Measurements from ENCODE around the gene ZMPSTE24.
"Not testable (repeated sequence)": the region's sequence is repeated elsewhere in the genome, so short reads cannot be mapped to it uniquely, and the experiment has no call there.

Gene ZMPSTE24

GRCh38 chr1:40257688-40258444 lies at the start of gene ZMPSTE24:
TSS of gene ZMPSTE24 (plus strand) at chr1:40258236. CDS start at chr1:40258272, 36 bp downstream.
- peak; percentile 92 for DNase-seq (ENCODE audit: low read depth)

- no peak for DNase-seq (ENCODE audit: low read depth)
Observed at GRCh38 chr1:40210511-40211204, 47.4 kb upstream of the ZMPSTE24 start.

- DNase-seq (ENCODE audit: low read depth), result no peak
Observed at GRCh38 chr1:40218333-40218732, 39.7 kb upstream of the ZMPSTE24 start.

DNA sequence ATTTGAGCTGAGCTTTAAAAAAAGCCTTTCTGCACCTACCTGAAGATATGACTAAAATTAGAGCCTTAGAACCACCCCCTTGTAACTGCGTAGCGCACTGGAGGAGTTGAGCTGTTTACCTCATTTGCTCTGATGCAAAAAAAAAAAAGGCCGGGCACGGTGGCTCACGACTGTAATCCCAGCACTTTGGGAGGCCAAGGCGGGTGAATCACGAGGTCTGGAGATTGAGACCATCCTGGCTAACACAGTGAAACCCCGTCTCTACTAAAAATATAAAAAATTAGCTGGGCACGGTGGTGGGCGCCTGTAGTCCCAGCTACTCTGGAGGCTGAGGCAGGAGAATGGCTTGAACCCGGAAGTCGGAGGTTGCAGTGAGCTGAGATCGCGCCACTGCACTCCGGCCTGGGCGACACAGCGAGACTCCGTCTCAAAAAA lies 36.5 kb upstream of the ZMPSTE24 start:
- DNase-seq (ENCODE audit: low read depth), result not testable (repeated sequence)

DNA sequence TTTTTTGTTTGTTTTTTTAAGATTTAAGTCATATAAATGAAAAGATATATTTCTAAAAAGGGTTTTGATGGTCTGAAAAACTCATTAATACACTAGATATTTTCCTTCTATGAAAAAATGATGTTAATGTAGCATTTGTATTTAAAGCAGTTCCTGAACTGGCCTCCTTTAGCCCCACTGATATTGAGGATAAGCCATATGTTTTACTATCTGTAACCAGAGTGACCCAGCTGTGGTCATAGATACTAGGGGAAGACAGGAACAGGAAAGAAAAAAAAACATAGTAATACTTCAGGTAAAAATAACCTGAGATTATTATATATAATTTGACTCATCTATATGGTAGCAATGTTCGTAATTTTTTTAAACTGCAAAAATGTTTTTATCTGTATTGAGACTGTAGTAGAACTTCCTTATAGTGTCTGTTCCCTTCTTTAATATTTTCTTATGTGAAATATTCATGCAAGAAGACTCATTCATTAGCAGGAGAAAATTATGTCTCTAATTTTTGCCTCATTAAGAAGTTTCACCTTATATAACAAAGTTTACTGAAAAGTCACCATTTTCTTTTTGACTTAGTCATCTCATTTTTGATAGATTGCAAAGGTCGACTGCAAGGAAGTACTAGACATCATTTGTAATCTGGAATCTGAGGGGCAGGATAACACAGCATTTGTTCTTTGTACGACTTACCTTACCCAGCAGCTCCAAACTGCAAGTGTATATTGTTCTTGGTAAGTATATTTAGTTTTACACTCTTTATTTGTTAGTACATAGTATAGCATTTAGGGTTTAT lies 35.9 kb upstream of the ZMPSTE24 start:
- DNase-seq (ENCODE audit: low read depth), result no peak

DNA sequence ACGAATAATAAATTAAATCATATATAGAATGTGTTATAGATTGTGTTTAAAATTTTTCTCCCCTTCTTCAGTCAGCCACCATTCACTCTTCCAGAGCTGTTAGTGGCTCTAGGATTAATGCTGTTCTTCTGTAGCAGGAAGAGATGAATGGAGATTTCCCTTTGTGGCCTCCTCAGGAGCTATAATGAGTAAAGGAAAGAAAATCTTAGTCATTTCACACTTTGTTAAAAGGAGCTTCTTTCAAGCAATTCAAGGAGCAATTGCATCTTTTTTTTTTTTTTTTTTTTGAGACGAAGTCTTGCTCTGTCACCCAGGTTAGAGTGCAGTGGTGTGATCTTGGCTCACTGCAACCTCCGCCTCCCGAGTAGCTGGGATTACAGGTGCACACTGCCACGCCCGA lies 34.0 kb upstream of the ZMPSTE24 start:
- no peak for DNase-seq (ENCODE audit: low read depth)

DNA sequence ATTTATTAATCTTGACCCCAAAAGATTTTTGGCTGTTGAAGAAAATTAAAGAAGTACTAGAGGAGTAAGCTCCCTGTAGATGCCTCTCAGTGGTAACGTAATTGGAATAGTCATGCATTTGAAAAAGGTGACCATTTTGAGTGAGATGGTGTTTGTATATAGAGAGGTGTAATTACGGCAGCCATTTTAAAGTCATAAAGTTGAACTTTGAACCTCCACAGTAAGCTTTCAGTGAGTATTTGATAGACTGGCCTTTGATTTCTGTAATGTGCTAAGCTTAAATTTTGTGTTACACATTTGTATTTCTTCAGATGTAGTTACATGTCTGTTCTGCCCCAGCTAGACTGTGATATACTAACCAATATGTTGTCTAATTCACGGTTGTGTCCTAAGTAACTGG lies 31.8 kb upstream of the ZMPSTE24 start:
- DNase-seq (ENCODE audit: low read depth), result no peak

DNA sequence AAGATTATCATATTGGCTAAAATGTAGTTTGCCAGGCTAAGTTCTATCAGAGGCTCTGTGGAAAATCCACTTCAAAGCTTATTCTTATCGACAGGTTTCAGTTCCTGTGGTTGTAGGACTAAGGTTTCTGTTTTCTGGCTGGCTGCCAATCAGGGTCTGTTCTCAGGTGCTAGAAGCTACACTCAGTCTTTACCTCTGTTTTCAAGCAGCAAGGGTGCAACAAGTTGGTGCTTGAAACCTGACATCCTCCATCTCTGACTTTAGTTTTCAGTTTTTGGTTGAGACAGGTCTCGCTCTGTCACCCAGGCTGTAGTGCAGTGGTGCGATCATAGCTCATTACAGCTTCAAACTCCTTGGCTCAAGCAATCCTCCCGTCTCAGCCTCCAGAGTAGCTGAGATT lies 25.6 kb upstream of the ZMPSTE24 start:
- DNase-seq (ENCODE audit: low read depth), result peak; percentile 30

DNA sequence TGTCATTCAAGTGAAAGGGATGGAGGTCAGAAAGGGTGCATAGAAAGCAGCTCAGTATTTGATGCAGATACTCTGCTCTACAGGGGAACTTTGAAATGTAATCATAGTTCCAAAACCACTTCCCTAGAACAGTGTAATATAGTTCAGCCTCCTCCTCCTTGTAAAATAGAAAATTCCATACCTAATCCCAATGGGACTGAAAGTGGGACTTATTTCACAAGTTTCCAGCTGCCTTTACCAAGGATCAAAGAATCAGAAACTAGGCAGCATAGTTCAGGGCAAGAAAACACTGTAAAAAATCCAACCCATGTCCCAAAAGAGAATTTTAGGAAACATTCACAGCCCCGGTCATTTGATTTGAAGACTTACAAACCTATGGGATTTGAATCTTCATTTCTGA lies 18.4 kb upstream of the ZMPSTE24 start:
- DNase-seq (ENCODE audit: low read depth), result no peak

- DNase-seq (ENCODE audit: low read depth), result no peak
Observed at GRCh38 chr1:40240390-40240789, 17.6 kb upstream of the ZMPSTE24 start.

DNA sequence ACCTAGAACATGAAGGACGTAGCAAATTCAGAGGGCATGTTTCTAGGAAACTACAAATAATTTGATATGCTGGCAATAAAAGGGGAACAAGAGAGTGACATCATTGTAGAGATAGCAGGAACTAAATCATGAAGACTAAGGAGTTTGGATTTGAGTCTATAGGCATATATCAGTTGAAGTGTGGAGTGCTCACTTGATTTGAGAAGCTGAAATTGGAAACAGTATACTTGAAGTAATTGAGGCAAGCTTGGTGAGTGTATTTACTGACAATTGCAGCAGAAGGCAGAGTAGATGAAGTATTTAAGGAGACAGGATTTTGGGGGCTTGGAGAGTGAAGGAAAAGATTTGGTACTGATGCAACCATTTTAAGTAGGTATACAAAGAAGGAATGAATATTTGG lies 16.7 kb upstream of the ZMPSTE24 start:
- no peak for DNase-seq (ENCODE audit: low read depth)

DNA sequence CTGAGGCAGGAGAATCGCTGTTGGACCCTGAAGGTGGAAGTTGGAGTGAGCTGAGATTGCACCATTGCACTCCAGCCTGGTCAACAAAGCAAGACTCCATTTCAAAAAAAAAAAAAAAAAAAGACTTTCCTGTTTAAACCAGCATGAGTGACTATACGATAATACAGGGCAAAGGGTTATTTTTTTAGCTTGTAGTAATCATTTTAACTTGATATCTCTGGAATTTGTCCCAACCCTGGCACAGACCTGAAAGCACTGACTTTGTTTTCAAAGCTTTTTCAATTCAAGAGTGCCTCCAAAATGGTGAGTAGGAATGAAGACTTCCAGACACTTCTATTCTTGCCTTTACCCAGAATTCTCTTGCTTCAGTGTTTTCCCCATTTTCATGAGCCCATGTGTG lies 14.7 kb upstream of the ZMPSTE24 start:
- no peak for DNase-seq (ENCODE audit: low read depth)

GRCh38 chr1:40244138-40244744 lies 13.8 kb upstream of the ZMPSTE24 start:
- DNase-seq (ENCODE audit: low read depth), result no peak

GRCh38 chr1:40245686-40246085 lies 12.3 kb upstream of the ZMPSTE24 start:
- no peak for DNase-seq (ENCODE audit: low read depth)

DNA sequence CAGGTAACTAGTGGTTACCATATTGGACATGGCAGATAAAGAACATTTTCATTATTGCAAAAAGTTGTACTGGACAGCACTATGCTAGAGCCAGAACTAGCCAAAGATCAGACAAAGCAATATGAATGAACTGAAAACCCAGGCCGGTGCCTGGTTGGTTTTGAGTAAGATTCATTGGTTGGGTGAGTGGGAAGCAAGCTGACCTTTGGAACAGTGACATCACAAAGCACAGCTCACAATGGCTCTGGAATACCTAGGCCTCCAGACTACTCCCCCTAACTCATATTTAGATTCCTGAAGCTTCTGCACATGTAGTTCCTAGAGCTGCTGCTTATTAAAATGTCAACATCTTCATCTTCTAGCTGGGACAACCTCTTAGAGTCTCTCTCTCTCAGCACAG lies 10.4 kb upstream of the ZMPSTE24 start, which contains the start of gene TMCO2:
Gene TMCO2 (plus strand): TSS at position 283 of the 400 bp plus-strand sequence. CDS start 57 bp downstream, at position 340.
- DNase-seq (ENCODE audit: low read depth), result no peak

DNA sequence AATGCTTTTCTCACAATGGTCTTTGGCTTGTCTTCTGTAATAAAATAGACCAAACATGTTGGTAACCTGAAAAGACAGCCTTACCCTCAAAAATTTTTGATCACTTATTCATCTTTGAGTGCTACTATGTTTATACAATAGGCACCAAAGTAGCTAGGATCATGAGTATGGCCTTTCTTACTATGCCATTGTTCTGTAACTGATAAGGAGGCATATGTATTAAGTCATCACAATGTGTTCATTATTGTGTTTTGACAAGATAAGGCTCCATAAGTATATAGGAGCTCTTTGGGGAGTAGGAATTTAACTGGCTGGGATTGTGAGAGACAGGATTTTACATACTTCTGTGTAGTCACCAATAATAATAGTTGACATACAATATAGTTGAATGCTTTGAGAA lies 9.6 kb upstream of the ZMPSTE24 start:
- DNase-seq (ENCODE audit: low read depth), result no peak

GRCh38 chr1:40251456-40251855 lies 6.6 kb upstream of the ZMPSTE24 start:
- no peak for DNase-seq (ENCODE audit: low read depth)

GRCh38 chr1:40252601-40253000 lies 5.4 kb upstream of the ZMPSTE24 start:
- DNase-seq (ENCODE audit: low read depth), result no peak

DNA sequence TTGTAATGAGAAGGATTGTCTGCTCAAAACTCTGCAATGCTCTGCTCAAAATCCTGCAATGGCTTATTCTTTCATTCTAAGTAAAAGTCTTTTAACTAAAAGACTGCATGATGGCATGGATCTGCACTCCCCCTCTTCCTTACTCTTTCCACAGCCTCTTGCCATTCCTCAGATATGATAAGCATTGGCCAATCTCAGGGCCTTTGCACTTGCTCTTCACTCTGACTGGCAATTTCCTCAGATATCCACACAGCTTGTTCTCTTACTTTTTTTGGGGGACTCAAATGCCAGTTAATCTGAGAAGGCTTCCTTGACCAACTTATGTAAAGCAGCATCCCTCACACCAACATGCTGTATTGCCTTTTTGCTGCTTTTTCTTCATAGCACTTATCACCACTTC lies 2.8 kb upstream of the ZMPSTE24 start:
- no peak for DNase-seq (ENCODE audit: low read depth)

DNA sequence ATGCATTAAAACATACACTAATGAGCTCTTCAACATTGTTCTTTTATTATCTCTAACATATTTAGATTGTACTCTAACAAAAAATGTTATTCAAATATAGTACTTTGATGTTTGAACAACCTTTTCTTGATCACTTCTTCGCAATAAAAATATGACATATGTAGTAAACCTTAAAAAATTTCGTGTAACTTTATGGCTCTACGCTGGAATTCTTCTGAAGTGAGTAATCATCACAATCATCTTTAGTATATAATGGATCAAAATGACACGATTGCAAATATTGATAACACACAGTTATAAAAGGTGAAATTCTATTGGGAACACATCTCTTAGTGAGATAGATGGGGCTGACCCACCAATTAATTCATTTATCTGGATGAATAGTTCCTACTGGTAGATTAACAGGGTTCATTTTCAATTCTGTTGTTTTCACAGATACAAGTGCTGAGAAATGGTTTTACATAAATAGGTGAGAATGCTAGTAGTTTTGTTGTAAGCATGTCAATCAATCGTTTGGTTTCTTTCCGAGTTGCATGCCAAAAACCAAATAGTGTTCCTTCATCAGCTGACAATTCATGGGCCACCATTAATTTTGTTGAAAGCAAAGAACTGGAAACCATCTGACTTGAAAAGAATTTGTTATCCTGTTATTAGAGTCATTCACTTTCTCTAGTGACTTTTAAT lies 1.5 kb upstream of the ZMPSTE24 start:
- no peak for DNase-seq (ENCODE audit: low read depth)

DNA sequence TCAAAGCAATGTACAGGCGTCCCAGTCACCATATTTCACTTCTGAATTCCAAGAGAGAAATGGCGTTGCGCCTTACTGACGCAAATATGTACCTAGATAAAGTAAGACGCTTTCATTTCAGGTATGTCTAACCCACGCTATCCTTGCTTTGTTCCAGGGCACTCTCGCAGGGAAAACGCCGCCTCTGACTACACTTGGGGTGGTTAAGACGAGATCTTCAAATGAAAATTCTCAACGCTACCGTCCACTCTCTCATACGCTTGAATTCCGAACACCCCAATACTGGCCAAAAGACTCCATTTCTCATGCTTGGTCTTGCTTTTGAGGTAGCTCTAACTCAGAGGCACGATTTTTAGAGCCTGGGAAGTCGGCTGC lies 736 bp upstream of the ZMPSTE24 start:
- DNase-seq (ENCODE audit: low read depth), result no peak

DNA sequence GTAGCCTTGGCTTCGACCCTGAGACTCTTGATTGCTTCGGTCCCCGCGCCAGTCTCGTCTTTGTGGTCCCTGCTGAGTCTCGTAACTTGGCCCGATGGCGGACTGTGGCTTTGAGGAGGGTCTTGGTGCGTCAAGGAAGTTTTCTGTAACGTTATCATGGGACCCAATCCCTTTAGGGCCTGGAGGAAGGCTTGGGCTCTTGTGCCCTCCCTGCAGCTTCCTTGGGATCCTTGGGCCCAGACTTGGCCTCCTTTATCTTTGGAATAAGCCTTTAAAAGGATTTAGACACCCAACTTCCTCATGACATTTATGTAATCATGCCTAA lies 371 bp downstream of the ZMPSTE24 start:
- DNase-seq (ENCODE audit: low read depth), result no peak
